ENCODE measurements around the gene NPIPB8.
A peak's percentile ranks its signal among the peaks of the same experiment; 100 is the strongest.
"Not testable (repeated sequence)": the region's sequence is repeated elsewhere in the genome, so short reads cannot be mapped to it uniquely, and the experiment has no call there.

Gene NPIPB8

GRCh38 chr16:28606291-28607115 lies 31.4 kb upstream of the NPIPB8 start:
- DNase-seq (ENCODE audit: insufficient read length, low spot score) (no peak), FAIRE-seq (no peak)
- TF ChIP-seq POLR2AphosphoS5 (IDR thresholded peaks at IDR 0.05; ENCODE audit: low read depth, low read length): no peak
- no peak for TF ChIP-seq SPI1 (IDR thresholded peaks at IDR 0.05; ENCODE audit: low read depth, low read length)
- no peak for TF ChIP-seq TAF1 (IDR thresholded peaks at IDR 0.05; ENCODE audit: low read depth, low read length)
- TF ChIP-seq POLR2A (IDR thresholded peaks at IDR 0.05; ENCODE audit: low read depth, low read length): no peak
- no peak for TF ChIP-seq POU2F2 (IDR thresholded peaks at IDR 0.05; ENCODE audit: low read depth, low read length)
- no peak for TF ChIP-seq PAX5 (IDR thresholded peaks at IDR 0.05; ENCODE audit: insufficient read depth, low read length, severe bottlenecking)

GRCh38 chr16:28607116-28607623 lies 30.7 kb upstream of the NPIPB8 start:
- no peak for FAIRE-seq
- TF ChIP-seq POLR2AphosphoS5 (IDR thresholded peaks at IDR 0.05; ENCODE audit: low read depth, low read length) (no peak), PAX5 (IDR thresholded peaks at IDR 0.05; ENCODE audit: insufficient read depth, low read length, severe bottlenecking) (no peak), TAF1 (IDR thresholded peaks at IDR 0.05; ENCODE audit: low read depth, low read length) (no peak), POU2F2 (IDR thresholded peaks at IDR 0.05; ENCODE audit: low read depth, low read length) (no peak), POLR2A (IDR thresholded peaks at IDR 0.05; ENCODE audit: low read depth, low read length) (no peak), SPI1 (IDR thresholded peaks at IDR 0.05; ENCODE audit: low read depth, low read length) (no peak)
- DNase-seq (ENCODE audit: insufficient read length, low spot score): no peak

- not testable (repeated sequence) for DNase-seq (ENCODE audit: insufficient read length, low spot score); FAIRE-seq
These were observed 30.0 kb upstream of the NPIPB8 start for GRCh38 chr16:28607681-28608495.

- FAIRE-seq; DNase-seq (ENCODE audit: insufficient read length, low spot score): not testable (repeated sequence)
These were observed 29.4 kb upstream of the NPIPB8 start for GRCh38 chr16:28608496-28608808.

- DNase-seq (ENCODE audit: insufficient read length, low spot score); FAIRE-seq: not testable (repeated sequence)
These were observed 28.8 kb upstream of the NPIPB8 start for GRCh38 chr16:28608867-28609596.

GRCh38 chr16:28609631-28610594 lies 28.0 kb upstream of the NPIPB8 start, which contains the start of gene SULT1A1:
SULT1A1 (minus strand) TSS chr16:28610044; CDS start chr16:28608855, 1,189 bp downstream.
- TF ChIP-seq PAX5 (IDR thresholded peaks at IDR 0.05; ENCODE audit: insufficient read depth, low read length, severe bottlenecking) (no peak), POLR2A (IDR thresholded peaks at IDR 0.05; ENCODE audit: low read depth, low read length) (no peak), POU2F2 (IDR thresholded peaks at IDR 0.05; ENCODE audit: low read depth, low read length) (no peak), POLR2AphosphoS5 (IDR thresholded peaks at IDR 0.05; ENCODE audit: low read depth, low read length) (no peak), SPI1 (IDR thresholded peaks at IDR 0.05; ENCODE audit: low read depth, low read length) (no peak), TAF1 (IDR thresholded peaks at IDR 0.05; ENCODE audit: low read depth, low read length) (no peak)
- no peak for FAIRE-seq
- no peak for DNase-seq (ENCODE audit: insufficient read length, low spot score)

- no peak for DNase-seq (ENCODE audit: insufficient read length, low spot score)
- no peak for TF ChIP-seq POU2F2 (IDR thresholded peaks at IDR 0.05; ENCODE audit: low read depth, low read length)
- no peak for TF ChIP-seq TAF1 (IDR thresholded peaks at IDR 0.05; ENCODE audit: low read depth, low read length)
- TF ChIP-seq SPI1 (IDR thresholded peaks at IDR 0.05; ENCODE audit: low read depth, low read length): no peak
- TF ChIP-seq POLR2AphosphoS5 (IDR thresholded peaks at IDR 0.05; ENCODE audit: low read depth, low read length): no peak
- no peak for TF ChIP-seq PAX5 (IDR thresholded peaks at IDR 0.05; ENCODE audit: insufficient read depth, low read length, severe bottlenecking)
- TF ChIP-seq POLR2A (IDR thresholded peaks at IDR 0.05; ENCODE audit: low read depth, low read length): no peak
- no peak for FAIRE-seq
These were observed 27.2 kb upstream of the NPIPB8 start for GRCh38 chr16:28610595-28611191.

- FAIRE-seq: peak; percentile 85
- not testable (repeated sequence) for DNase-seq (ENCODE audit: insufficient read length, low spot score)
These were observed 25.2 kb upstream of the NPIPB8 start for GRCh38 chr16:28612359-28613280.

- not testable (repeated sequence) for FAIRE-seq; DNase-seq (ENCODE audit: insufficient read length, low spot score)
These were observed 24.0 kb upstream of the NPIPB8 start for GRCh38 chr16:28613912-28614311.

GRCh38 chr16:28614561-28614960 lies 23.3 kb upstream of the NPIPB8 start:
- FAIRE-seq; DNase-seq (ENCODE audit: insufficient read length, low spot score): not testable (repeated sequence)

GRCh38 chr16:28615486-28616223 lies 22.2 kb upstream of the NPIPB8 start:
- not testable (repeated sequence) for DNase-seq (ENCODE audit: insufficient read length, low spot score); FAIRE-seq

- not testable (repeated sequence) for FAIRE-seq
These were observed 21.7 kb upstream of the NPIPB8 start for GRCh38 chr16:28616224-28616577.

More at GRCh38 chr16:28616224-28616577, 21.7 kb upstream of the NPIPB8 start:
- DNase-seq (ENCODE audit: insufficient read length, low spot score): not testable (repeated sequence)
